Stimulated activated CD8-positive, alpha-beta memory T cell treated with anti-CD3 and anti-CD28 coated beads, Interleukin-15, amount 100 ng/mL, for 24 hours (primary cell): ENCODE measurements around the gene HEY2.

Source experiments
- DNase-seq: peaks from one replicate; pipeline ENCODE4 v3.0.0-alpha.2; 2020; ENCODE audit warnings: low read depth

Gene HEY2

DNA sequence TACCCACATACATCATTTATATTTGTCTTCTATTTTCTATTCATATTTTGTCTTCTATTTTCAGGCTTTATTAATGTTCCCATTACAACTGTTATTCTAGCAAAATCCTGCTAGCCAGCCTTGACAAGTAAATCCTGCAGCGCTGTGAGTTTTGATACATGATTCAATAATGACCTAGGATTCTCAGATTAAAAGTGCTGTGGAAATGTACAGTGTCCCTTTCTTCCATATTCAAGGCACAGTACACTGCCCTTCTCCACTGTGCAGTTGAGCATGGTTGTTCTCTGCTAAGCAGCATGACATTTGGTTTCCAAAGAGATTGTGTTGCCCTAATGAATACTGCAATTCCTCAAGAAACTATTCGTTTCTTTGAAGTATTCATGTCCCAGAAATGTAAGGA lies 5.8 kb upstream of the HEY2 start:
- DNase-seq, result no peak

DNA sequence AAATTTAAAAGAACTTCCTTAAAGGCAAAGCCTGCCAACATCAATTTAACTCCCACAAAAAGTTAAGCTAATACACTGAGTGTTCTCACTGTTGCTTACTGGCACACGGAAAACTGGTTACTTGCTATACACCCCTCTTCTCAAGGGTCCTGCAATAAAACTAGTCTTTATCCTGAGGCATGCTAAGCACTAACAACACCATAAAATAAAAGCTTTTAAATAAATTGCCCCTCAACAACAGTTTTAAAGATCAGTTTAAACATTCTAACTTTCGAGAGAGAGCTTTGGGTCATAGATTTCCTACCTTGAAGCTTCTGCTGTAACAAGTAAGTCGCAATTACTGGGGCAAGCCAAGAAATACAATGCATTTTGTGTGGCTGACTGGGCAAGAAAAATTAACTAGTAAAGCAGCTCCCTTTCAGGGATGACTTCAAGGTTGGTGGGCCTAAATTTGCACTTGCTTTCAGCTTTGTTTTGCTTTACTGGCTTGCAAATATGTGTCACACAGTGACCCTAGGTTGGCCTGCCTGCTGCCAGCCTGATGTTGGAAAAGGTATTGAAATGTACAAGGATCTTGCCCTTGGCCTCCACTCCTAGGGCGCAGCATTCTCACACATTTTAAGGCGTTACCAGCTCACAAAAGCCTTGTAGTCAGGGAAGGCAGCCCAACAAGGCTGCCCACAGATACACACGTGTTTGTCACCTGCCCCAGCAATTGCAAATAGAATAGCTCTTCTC lies 4.0 kb upstream of the HEY2 start:
- no peak for DNase-seq

DNA sequence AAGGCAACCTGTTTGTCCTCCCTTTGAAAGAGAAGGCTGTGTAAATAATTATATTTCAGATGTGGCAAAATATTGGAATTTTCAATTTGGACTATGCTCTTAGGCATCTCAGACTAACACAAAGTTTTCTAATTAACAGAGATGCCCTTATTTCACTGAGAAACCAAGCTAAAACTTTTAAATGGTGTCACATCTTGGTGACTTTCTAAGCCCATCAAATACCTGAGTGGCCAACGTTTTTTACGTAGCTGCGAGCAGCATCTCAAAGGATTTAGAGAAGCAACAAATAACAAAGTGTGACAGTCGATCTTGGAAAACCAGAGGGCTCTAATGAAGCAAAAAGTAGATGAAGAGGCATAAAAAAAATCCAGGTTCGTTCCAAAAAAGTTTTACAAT lies 3.4 kb upstream of the HEY2 start:
- no peak for DNase-seq

DNA sequence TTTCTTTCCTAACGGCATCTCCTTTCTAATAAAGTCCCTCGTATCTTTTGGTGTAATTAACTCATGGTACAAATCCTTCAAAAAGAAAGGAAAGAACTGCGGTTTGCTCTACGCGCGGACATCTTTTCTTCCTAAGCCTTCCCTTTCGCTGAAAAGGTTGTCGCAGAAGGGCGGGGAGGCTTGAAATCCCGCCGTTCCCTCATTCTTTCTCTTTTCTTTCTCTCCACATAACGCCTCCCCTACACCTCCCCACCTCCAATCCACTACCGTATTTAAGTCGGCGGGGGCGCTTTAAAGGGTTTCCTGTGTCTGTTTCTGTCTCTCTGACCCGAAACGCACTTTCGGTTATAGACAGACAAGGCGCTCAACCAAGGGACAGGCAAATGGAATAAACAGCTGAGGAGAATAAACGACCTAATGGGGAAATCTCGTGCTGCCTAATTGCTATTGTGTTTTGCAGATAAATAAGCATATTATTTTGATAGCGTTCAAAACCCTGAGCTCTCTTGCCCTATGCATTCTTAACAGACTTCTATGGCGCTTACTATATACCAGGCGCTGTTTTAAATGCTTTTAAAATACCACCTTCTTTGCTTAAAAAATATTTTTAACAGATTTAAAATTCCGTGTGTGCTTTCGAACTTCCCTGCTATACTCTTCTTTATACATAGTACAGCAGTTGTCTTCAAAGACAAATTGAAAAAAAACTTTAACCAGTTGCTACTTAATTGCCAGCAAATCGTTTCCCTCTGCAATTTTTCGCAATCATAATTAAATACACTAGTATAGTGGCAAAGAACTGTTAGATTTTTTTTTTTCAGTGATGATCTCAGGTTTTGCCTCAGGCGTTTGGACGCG lies 2.5 kb upstream of the HEY2 start:
- DNase-seq, result no peak

DNA sequence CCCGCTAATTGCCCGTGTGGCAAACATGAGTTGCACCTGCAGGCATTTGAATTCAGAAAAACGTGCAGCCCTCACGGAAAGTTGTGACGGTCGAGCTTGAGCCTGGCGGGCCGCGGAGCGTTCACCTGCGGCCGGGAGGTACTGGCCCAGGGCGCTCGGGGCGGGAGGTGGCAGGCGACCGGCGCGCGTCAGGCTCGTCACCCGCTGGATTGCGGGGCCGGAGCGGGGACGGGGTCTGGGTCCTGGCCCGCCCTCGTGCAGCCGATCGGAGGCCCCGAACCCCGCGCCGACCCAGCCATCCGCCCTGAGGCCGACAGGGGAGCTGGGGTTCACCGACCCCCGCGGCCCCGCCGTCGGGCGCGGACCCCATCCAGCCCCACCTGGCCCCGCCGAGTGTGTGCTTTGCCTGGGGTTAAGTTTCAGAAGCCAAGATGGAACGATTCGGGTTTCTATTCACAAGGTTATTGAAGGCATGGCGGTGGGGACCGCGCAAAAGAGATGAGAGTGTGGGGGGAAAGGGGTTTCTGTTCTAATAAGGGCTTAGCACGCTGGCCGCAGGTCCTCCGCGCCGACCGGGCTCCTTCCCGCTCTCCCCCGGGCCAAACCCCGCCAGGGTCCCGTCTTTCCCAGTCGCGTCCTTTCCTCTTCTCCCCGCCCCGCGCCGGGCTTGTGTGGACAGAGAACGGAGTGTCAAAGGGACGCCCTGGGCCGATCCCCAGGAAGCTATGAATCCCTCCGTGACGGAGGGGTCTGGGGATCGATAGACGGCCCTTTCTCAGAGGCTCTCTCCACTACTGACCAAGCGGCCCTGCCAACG lies 1.6 kb upstream of the HEY2 start:
- peak; percentile 13 for DNase-seq

- DNase-seq, result no peak
Observed at GRCh38 chr6:125748406-125749172, 843 bp upstream of the HEY2 start.

GRCh38 chr6:125749865-125750691 lies 646 bp downstream of the HEY2 start:
- DNase-seq, result no peak

- DNase-seq, result no peak
Observed at GRCh38 chr6:125750692-125751333, 1.4 kb downstream of the HEY2 start.

- no peak for DNase-seq
Observed at GRCh38 chr6:125751334-125751916, 2.0 kb downstream of the HEY2 start.

DNA sequence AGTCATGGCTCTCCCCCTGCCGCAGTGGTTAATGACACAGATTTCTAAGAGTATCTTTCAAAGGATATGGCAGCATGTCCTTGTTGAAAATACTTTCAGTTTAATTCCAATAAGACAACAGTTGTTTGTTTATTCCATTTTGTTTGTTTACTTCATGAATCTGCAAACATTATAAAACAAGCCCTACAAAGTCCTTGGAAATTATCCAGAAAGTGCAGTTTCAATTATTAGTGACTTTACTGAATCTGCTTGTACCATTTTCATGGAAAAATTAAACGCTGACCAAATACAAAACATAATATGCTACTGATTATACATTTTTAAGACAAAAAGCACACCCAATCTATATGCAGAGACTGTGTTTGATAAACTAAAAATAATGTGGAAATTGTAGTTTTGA lies 3.3 kb downstream of the HEY2 start:
- DNase-seq, result no peak

DNA sequence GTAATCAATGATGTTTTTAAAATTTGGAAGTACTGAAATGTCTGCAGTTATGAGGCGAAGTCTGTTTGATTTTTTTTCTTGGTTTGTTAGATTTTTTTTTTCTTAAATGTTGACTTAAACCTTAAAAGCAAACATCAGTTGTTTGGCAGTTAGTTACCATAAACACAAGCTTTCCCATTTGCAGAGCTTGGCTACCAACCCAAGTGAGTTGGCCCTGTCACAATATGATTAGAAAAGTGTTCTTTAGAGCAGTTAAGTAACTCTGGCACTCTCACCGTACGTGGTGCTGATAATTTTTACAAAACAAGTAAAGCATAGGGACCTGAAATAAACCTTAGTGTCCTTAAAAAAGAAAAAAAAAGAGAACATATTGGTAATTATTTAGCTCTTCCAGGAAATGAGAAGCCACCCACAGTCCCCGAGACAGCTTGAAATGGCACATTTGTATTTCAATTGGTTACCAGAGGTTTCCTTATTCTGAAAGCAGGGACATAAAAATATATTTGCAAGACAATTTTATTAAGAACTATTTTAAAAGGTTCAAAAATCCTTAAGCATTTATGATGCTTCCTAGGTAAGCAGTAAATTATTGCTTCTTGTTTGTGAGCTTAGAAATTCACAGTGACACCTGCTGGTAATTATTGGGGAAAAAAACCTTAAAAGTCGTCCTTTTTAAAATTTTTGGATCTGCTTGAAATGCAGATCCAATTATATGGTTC lies 3.9 kb downstream of the HEY2 start:
- DNase-seq, result no peak

- no peak for DNase-seq
Observed at GRCh38 chr6:125753937-125754259, 4.5 kb downstream of the HEY2 start.

DNA sequence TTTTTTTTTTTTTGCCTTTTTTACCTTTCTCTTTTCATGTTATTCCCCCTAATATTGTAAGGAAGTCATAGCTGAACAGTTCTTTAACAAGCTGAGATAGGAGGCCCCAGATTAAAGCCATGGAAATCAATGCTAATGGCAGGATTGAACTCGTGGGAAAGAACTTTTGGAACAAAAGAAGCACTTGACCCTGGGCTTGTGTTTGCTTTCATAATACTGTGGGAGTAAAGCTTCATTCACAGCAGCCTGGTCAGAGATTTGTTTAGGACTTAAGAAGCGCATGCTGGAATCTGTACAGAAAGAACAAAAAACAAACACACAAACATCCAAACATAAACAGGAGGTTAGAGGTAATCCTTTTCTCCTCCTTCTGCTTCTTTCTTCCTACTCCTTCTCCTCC lies 5.1 kb downstream of the HEY2 start:
- DNase-seq, result no peak

- DNase-seq, result no peak
Observed at GRCh38 chr6:125759184-125759902, 9.9 kb downstream of the HEY2 start.

DNA sequence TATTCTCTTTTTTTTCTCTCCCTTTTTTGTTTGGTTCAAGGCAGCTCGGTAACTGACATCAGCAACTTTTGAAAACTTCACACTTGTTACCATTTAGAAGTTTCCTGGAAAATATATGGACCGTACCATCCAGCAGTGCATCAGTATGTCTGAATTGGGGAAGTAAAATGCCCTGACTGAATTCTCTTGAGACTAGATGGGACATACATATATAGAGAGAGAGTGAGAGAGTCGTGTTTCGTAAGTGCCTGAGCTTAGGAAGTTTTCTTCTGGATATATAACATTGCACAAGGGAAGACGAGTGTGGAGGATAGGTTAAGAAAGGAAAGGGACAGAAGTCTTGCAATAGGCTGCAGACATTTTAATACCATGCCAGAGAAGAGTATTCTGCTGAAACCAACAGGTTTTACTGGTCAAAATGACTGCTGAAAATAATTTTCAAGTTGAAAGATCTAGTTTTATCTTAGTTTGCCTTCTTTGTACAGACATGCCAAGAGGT lies 10.6 kb downstream of the HEY2 start:
- DNase-seq, result no peak

DNA sequence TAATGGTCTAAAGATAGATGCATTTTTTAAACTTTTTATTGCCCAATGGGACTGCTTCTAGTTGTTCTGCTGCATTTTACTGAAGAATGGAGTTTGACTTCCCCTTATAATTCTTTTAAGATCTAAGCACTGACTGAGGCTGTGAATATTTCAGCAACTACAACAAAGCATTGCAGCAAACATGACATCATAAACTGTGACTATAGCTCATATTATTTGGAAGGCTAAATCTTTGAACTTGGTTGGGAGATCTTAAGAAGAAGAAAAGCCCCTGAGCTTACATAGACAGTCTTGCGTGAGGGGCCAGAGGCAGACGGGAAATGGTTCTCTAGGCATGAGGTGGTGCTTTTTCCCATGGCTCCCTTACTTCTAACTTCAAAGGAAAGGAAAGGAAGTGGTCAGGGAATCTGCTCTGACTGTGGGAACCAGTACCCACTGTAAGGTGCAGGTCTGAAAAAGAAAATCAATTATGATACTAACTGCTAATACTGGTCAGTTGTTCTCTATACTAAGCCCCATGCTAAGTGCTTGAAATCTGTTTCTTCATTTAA lies 14.8 kb downstream of the HEY2 start:
- DNase-seq, result no peak

DNA sequence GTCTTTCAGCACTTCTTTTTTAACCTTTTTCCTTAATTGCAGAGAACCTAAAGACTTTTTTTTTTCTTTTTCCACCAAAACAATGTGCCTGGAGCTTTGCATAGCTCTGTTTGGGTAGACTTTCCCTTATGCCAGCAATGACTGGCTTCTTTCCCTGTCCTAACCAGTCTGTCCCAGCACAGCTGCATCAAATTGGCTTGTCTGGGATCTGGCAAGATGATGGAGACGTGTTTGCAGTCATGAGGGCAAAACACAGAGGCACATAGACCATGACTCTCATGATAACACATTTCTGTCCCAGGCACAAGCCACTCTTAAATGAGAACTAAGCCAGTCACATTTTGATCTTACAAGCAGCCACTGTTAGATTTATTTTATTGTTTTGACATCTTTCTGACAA lies 16.5 kb downstream of the HEY2 start:
- DNase-seq, result no peak

GRCh38 chr6:125766641-125767040 lies 17.2 kb downstream of the HEY2 start:
- no peak for DNase-seq
